Body of pancreas (tissue), 4 donors: Measurements from ENCODE around the gene DUSP11.

ENCODE experiments used
- CTCF ChIP-seq, 7 experiments: fragments of 450-650 bp in 4 of 7; fragments of 200-600 bp in 3 of 7; sonication (generic) in 3 of 7; IDR thresholded peaks; one replicate each; pipeline ENCODE4 v1.5.1; 2016 to 2019; ENCODE audit warnings: antibody characterized with exemption in 7 of 7
- POLR2A ChIP-seq, 3 donors: fragments of 450-650 bp; IDR thresholded peaks; one replicate each; pipeline ENCODE4 v1.6.1; 2016; ENCODE audit warnings: antibody characterized with exemption in 3 of 3, mild to moderate bottlenecking in 2 of 3

GRCh38 chr2:73766994-73767393 is 12.9 kb downstream of the DUSP11 start:
- TF ChIP-seq CTCF (IDR thresholded peaks at IDR 0.05) (no peak), POLR2A (IDR thresholded peaks at IDR 0.05) (no peak)
